ENCODE data around the gene RAB3C.

The RAB3C gene

GRCh38 chr5:58849921-58850667, 267.2 kb downstream of the RAB3C start:
- H3K36me3 ChIP-seq (replicated peaks; ENCODE audit: low read depth, low read length) = no peaks in the 10 kb centered on the region
- no peak overlapping the region for H2AFZ ChIP-seq (ENCODE audit: low read depth, low read length)
- H3K27me3 ChIP-seq (ENCODE audit: low read depth, low read length) = no peaks in the 10 kb centered on the region
- H3K4me1 ChIP-seq (ENCODE audit: low read length) = no peaks in the 10 kb centered on the region
- no peaks in the 10 kb centered on the region for H4K20me1 ChIP-seq (ENCODE audit: insufficient read depth, low read length)
- no peak overlapping the region for H3K4me2 ChIP-seq (ENCODE audit: low read length)
- H3K4me3 ChIP-seq (ENCODE audit: low read length) = no peak overlapping the region
- no peak overlapping the region for H3K9ac ChIP-seq (ENCODE audit: low read length)
- TF ChIP-seq EZH2phosphoT487 (IDR thresholded peaks at IDR 0.05; ENCODE audit: low read depth) = no peak
- TF ChIP-seq CTCF (IDR thresholded peaks at IDR 0.05; ENCODE audit: low read depth, low read length) = peak; percentile 53
- no peak overlapping the region for H3K27ac ChIP-seq (ENCODE audit: low read length)
- H3K9me3 ChIP-seq (ENCODE audit: insufficient read depth, low read length) = no peaks in the 10 kb centered on the region
- no peaks in the 10 kb centered on the region for H3K79me2 ChIP-seq (ENCODE audit: low read length)

- Histone ChIP-seq H3K9me3 (ENCODE audit: insufficient read depth, low read length) (no peaks in the 10 kb centered on the region), H3K27ac (ENCODE audit: low read length) (no peak overlapping the region), H4K20me1 (ENCODE audit: insufficient read depth, low read length) (no peaks in the 10 kb centered on the region), H2AFZ (ENCODE audit: low read depth, low read length) (no peak overlapping the region), H3K4me2 (ENCODE audit: low read length) (no peak overlapping the region), H3K4me3 (ENCODE audit: low read length) (no peak overlapping the region), H3K27me3 (ENCODE audit: low read depth, low read length) (no peaks in the 10 kb centered on the region), H3K79me2 (ENCODE audit: low read length) (no peaks in the 10 kb centered on the region), H3K9ac (ENCODE audit: low read length) (no peak overlapping the region), H3K36me3 (replicated peaks; ENCODE audit: low read depth, low read length) (no peaks in the 10 kb centered on the region), H3K4me1 (ENCODE audit: low read length) (no peaks in the 10 kb centered on the region)
- TF ChIP-seq CTCF (IDR thresholded peaks at IDR 0.05; ENCODE audit: low read depth, low read length) (no peak), EZH2phosphoT487 (IDR thresholded peaks at IDR 0.05; ENCODE audit: low read depth) (no peak)
Observed at GRCh38 chr5:58851153-58851552, 268.3 kb downstream of the RAB3C start.

GRCh38 chr5:58851571-58851970, 268.7 kb downstream of the RAB3C start:
- no peaks in the 10 kb centered on the region for H4K20me1 ChIP-seq (ENCODE audit: insufficient read depth, low read length)
- no peaks in the 10 kb centered on the region for H3K9me3 ChIP-seq (ENCODE audit: insufficient read depth, low read length)
- TF ChIP-seq EZH2phosphoT487 (IDR thresholded peaks at IDR 0.05; ENCODE audit: low read depth) (no peak), CTCF (IDR thresholded peaks at IDR 0.05; ENCODE audit: low read depth, low read length) (no peak)
- H3K4me2 ChIP-seq (ENCODE audit: low read length) = no peak overlapping the region
- no peaks in the 10 kb centered on the region for H3K27me3 ChIP-seq (ENCODE audit: low read depth, low read length)
- H3K36me3 ChIP-seq (replicated peaks; ENCODE audit: low read depth, low read length) = no peaks in the 10 kb centered on the region
- no peak overlapping the region for H3K9ac ChIP-seq (ENCODE audit: low read length)
- H3K4me3 ChIP-seq (ENCODE audit: low read length) = no peak overlapping the region
- no peaks in the 10 kb centered on the region for H3K79me2 ChIP-seq (ENCODE audit: low read length)
- no peak overlapping the region for H2AFZ ChIP-seq (ENCODE audit: low read depth, low read length)
- H3K27ac ChIP-seq (ENCODE audit: low read length) = no peak overlapping the region
- H3K4me1 ChIP-seq (ENCODE audit: low read length) = no peaks in the 10 kb centered on the region

- Histone ChIP-seq H3K27ac (ENCODE audit: low read length) (no peak overlapping the region), H3K27me3 (ENCODE audit: low read depth, low read length) (no peaks in the 10 kb centered on the region), H4K20me1 (ENCODE audit: insufficient read depth, low read length) (no peaks in the 10 kb centered on the region), H3K36me3 (replicated peaks; ENCODE audit: low read depth, low read length) (no peaks in the 10 kb centered on the region), H3K4me2 (ENCODE audit: low read length) (no peak overlapping the region), H3K4me1 (ENCODE audit: low read length) (no peaks in the 10 kb centered on the region), H3K4me3 (ENCODE audit: low read length) (no peak overlapping the region), H2AFZ (ENCODE audit: low read depth, low read length) (no peak overlapping the region), H3K79me2 (ENCODE audit: low read length) (no peaks in the 10 kb centered on the region), H3K9me3 (ENCODE audit: insufficient read depth, low read length) (no peaks in the 10 kb centered on the region), H3K9ac (ENCODE audit: low read length) (no peak overlapping the region)
- no peak for TF ChIP-seq CTCF (IDR thresholded peaks at IDR 0.05; ENCODE audit: low read depth, low read length)
- no peak for TF ChIP-seq EZH2phosphoT487 (IDR thresholded peaks at IDR 0.05; ENCODE audit: low read depth)
Observed at GRCh38 chr5:58852566-58852965, 269.7 kb downstream of the RAB3C start.
